Measurements from ENCODE around the gene ZRANB1.
"Not testable (repeated sequence)": the region's sequence is repeated elsewhere in the genome, so short reads cannot be mapped to it uniquely, and the experiment has no call there.

Gene ZRANB1

DNA sequence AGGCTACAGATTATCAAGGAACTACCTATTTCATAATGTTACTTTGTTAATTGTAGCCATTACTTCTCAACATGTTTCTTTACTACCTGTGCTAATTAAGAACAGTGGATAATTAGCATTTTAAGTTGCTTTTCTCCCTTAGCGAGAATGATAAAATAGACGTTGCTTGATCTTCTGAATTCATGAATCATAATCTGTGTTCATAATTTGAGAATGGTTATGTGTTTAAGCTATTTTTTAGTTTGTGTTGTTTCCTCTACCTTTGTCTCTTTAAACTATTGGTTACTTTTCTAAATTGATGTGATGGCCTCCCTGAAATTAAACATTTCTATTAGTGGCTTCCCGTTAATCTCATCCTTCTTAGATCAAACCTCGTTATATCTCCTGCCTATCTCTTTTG, at the start of gene ZRANB1:
Gene ZRANB1 (plus strand): TSS at position 301 of the 400 bp plus-strand sequence. CDS start 371 bp downstream, outside the sequence.
- DNase-seq (ENCODE audit: low spot score) = no peak

GRCh38 chr10:124892905-124893304, 49.0 kb upstream of the ZRANB1 start:
- no peak for DNase-seq (ENCODE audit: low spot score)

GRCh38 chr10:124894569-124895215, 47.2 kb upstream of the ZRANB1 start:
- no peak for DNase-seq (ENCODE audit: low spot score)

GRCh38 chr10:124896751-124897150, 45.2 kb upstream of the ZRANB1 start:
- no peak for DNase-seq (ENCODE audit: low spot score)

DNA sequence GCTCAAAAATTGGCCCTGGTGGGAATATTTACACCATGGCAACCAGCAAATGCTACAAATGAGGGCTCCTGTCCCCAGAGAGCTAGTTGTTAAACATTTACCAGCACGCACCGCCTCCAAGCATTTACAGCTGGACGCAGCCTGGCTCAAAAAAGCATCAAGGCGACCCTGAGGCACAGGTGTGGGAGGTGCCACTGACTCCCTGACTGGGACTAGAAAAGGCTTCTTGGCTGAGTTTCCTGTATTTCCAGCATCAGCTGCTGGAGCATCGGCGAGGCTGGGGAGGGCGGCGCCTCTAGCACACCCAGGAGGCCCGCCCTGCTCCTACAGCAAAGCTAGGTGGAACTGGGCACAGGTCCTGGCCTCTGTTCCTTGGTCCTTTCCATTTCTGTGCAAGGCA, 43.5 kb upstream of the ZRANB1 start:
- no peak for DNase-seq (ENCODE audit: low spot score)

GRCh38 chr10:124899151-124899550, 42.8 kb upstream of the ZRANB1 start:
- DNase-seq (ENCODE audit: low spot score) = no peak

GRCh38 chr10:124902462-124902861, 39.5 kb upstream of the ZRANB1 start:
- no peak for DNase-seq (ENCODE audit: low spot score)

DNA sequence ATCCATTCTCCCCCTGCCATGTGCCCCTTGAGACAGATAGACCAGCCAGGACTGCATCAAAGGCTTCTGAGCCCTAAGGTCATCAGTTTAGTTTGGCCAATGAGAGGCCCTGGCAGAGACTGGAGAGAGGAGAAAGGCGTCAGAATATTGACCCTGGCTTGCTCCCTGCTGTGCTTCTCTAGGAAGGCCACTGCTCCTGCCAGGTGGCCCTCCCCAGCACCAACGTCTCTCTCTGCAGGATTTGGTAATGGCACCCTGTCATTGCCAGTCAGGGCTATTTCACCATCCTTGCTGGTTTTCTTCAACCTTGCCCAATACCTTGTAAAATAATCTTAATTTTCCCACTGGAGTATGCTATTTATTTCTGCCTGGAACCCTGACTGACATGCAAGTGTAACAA, 38.8 kb upstream of the ZRANB1 start:
- no peak for DNase-seq (ENCODE audit: low spot score)

- DNase-seq (ENCODE audit: low spot score) = no peak
Measured at GRCh38 chr10:124904796-124905195, 37.1 kb upstream of the ZRANB1 start.

- no peak for DNase-seq (ENCODE audit: low spot score)
Measured at GRCh38 chr10:124906551-124907001, 35.3 kb upstream of the ZRANB1 start.

DNA sequence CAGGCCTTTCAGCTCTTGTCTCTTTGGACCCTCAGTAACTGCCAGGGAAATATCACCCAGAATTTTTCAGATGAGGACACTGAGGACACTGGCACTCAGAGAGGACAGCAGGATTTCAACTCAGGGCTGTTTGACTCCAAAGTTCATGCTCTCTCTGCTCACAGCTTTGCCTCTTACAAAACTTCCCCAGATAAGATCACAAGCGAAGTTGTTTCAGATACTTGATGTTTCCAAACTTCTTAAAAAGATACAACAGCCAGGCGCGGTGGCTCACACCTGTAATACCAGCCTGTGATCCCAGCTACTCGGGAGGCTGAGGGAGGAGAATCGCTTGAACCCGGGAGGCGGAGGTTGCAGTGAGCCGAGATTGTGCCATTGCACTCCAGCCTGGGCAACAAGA, 32.4 kb upstream of the ZRANB1 start:
- DNase-seq (ENCODE audit: low spot score) = no peak

DNA sequence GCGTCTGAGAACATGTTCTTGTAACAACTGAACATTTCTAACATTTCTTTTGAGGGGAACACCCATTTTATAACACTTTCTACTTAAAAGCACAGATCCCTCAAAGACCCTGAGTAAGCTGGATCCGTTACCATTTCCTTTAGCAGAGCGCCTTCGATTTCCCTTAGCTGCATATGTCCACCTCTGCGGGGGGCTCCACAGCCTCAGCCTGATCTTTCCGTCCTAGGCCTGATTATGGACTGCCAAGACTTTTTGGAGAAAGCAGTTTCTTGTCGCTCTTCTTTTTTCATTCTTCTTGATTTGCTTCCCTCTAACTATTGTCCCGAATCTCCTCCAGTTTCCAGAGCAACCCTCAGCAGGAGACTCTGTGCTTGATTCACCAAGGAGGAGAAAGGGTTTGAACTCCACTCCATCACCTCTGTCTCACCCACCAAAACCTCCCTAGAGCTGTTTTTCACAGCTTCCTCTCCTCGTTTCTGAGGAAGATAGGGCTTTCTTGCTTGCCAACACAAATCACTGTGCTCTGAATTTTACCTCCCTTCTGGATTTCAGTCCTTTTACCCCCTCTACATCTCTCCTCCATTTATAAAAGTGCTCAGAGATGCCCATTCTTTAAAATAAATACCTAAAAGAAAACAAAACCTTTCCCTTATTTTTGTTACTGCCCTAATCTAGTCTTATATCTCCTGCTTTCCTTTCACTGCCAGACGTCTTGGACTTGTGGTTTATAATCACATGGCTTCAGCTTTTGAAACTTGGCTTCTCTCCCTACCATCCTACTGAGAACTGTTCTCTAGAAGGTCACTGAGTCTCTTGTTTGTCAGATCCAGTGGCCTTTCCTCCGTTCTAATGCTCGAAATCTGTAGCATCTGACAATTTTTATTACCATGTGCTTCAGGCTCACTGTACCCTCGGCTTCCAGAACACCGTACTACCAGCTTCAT, 30.5 kb upstream of the ZRANB1 start:
- no peak for DNase-seq (ENCODE audit: low spot score)

DNA sequence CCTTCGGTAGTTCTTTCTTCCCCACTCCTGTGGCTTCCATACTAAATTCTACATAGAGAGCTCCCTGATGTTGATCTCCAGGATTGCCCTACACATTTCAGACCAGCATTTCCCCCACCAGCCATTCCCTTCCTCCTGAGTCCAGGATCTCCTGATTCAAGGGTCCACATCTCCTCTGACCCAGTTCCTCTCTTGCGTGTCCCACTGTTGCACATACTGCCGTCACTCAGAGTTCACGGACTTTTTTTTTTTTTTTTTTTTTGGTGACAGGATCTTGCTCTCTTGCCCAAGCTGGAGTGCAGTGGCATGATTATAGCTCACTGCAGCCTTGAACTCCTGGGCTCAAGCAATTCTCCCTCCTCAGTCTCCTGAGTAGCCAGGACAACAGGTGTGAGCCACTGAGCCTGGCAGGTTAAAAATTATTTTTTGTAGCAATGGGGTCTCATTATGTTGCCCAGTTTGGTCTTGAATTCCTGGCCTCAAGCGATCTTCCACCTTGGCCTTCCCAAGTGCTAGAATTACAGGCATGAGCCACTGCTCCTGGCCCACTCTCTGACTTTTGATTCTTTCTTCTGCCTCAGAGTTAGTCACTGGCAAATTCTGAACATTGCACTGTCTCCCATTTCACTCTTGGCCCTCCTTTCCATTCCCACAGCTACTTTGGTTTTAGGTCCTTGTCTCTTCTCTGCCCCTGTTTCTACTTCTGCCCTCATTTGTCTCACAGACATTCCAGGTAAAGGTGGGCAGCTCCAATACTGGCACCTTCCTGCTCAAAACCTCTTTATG, 29.6 kb upstream of the ZRANB1 start:
- no peak for DNase-seq (ENCODE audit: low spot score)

DNA sequence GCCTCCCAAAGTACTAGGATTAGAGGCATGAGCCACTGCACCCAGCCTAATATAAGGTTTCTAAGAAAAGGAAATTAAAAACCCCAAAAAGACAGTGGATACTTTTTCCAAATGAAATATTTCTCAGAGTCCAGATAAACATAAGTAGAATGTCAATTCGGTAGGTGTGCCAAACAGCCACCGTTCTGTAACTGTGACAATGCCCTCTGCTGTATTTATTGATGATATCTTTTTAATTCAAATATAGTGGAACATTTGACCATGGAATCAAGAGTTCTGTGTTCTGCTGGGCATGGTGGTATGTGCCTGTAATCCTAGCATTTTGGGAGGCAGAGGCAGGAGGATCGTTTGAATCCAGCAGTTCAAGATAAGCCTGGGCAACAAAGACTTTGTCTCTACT, 28.8 kb upstream of the ZRANB1 start:
- no peak for DNase-seq (ENCODE audit: low spot score)

DNA sequence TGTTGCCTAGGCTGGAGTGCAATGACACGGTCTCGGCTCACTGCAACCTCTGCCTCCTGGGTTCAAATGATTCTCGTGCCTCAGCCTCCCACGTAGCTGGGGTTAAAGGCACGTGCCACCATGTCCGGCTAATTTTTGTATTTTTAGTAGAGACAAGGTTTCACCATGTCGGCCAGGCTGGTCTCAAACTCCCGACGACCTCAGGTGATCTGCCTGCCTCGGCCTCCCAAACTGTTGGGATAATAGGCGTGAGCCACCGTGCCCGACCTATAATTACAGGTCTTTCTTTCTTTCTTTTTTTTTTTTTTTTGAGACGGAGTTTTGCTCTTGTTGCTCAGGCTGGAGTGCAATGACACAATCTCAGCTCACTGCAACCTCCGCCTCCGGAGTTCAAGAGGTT, 27.5 kb upstream of the ZRANB1 start:
- DNase-seq (ENCODE audit: low spot score) = not testable (repeated sequence)

DNA sequence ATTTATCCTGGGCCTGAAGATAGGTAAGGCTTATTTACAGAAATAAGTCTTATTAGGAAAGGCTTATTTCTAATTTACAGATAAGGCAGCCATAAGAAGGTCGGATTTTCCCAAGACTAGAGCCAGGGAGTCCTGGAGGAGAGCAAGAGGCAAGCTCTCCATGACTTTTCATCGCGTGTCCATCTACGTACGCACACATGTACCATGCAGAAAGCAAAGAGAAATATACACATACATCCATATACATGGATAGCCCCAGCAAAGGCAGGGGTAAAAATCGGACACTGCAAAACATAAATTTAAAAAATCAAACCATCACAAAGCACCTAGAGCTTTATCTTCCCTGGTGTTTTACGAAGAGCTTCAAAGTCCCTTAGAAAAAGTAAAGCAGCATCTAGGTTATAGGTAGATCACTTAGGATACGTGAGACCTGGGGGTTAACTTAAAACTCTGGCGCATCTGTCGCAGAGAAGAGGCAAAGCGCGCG, 25.8 kb upstream of the ZRANB1 start:
- DNase-seq (ENCODE audit: low spot score) = no peak

DNA sequence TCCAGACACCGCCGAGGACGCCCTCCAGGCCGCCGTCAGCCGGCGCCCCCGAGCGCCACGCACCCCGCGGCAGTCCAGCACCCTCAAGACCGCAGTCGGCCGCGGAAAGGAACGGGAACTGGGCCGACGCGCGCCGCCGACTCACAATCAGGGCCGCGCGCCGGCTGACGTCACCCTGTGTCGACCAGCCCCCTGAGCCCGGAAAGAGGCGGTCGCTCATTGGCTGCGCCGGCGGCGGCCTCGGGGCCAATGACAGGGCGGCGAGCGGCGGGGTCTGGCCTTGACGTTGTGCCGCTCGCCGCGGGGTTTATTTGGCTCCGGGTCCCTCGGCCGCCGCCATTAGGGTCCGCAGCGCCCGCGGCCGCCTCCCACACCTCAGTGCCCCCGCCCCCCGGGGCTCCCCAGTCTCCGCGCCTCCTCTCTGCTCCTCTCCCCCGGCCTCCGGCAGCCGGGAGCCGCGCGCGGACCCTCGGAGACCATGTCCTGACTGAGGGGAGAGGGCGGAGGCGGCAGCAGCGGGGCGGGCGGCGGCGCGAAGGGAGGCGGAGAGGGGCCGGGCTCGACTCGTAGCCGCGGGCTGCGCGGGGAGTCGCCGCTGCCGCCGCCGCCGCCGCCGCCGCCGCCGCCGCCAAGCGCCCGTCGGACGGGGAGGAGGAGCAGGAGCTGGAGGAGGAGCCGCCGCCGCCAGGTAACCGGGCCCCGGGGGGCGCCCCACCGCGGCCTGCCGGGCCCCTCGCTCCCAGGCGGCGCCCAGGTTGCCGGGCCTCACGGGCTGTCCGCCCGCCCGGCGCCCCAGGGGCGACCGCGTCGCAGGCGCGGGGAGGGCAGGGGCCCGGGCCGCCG, 25.1 kb upstream of the ZRANB1 start:
- DNase-seq (ENCODE audit: low spot score) = peak; percentile 94

- DNase-seq (ENCODE audit: low spot score) = no peak
Measured at GRCh38 chr10:124917428-124918190, 24.3 kb upstream of the ZRANB1 start.

DNA sequence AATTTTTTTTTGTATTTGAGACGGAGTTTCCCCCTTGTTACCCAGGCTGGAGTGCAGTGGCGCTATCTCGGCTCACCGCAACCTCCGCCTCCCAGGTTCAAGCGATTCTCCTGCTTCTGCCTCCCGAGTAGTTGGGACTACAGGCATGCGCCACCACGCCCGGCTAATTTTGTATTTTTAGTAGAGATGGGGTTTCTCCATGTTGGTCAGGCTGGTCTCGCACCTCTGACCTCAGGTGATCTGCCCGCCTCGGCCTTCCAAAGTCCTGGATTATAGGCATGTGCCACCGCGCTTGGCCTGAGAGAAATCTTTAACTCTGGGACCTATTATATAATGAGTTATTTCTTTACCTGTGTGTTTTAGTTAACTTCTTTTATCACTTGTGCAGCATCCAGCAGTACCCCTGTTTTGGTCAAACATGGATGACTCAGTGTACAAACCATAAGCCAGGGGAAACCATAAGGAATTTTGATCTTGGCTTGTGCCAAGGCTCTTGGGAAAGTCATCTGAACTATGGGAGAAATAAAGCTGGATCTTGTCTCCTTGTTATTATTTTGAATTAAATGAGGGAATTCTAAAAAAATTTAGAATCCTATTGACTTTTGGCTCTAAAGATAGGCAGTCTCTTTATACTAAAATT, 23.6 kb upstream of the ZRANB1 start:
- DNase-seq (ENCODE audit: low spot score) = no peak

- no peak for DNase-seq (ENCODE audit: low spot score)
Measured at GRCh38 chr10:124918906-124919305, 23.0 kb upstream of the ZRANB1 start.

Data from kidney capillary endothelial cell (primary cell).